SKM-1 (cell line): Measurements from ENCODE around the gene CCDC192.

Experiments used
- DNase-seq: peaks from one replicate; lab custom pipeline; 2025; ENCODE audit not compliant: unreplicated experiment; lab: John Stamatoyannopoulos, UW

CCDC192 gene

DNA sequence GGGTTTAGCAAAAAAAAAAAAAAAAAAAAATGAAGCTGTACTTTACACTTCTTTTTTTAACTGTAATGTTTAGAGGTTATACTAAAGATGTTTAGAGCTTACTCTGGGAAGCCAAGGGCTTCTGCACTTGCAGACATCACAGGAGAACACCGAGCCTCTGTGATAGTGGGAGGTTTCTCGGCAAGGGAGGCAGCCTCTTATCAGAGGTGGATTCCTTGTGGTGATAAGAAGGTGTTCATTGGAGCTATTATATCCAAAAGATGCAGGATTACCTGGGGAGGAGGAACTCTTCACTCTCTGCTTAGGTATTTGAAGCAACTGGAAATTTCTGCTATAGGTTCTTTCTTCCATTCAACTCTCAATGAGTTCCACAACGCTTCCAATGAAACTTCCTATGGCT, 209.2 kb downstream of the CCDC192 start:
- DNase-seq = no peak

DNA sequence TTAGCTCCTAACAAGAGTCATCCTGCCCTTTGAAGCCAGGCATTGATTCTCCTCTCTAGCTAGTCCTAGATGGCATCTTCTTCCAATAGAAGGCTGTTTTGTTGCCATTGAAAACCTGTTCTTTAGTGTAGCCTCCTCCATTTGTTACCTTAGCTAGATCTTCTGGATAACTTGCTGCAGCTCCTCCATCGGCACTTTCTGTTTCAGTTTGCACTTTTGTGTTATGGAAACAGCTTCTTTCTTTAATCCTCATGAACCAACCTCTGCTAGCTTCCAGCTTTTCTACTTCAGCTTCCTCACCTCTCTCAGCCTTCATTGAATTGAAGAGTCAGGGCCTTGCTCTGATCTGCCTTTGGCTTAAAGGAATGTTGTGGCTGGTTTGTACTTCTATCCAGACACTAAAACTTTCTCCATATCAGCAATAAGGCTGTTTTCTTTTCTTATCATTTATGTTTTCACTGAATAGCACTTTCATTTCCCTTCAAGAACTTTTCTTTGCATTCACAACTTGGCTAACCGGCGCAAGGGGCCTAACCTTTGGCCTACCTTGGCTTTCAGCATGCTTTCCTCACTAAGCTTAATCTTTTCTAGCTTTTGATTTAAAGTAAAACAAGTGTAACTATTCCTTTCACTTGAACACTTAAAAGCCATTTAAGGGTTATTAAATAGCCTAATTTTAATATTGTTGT, 213.8 kb downstream of the CCDC192 start:
- DNase-seq = no peak

- no peak for DNase-seq
Observed at GRCh38 chr5:127919006-127919796, 216.0 kb downstream of the CCDC192 start.

DNA sequence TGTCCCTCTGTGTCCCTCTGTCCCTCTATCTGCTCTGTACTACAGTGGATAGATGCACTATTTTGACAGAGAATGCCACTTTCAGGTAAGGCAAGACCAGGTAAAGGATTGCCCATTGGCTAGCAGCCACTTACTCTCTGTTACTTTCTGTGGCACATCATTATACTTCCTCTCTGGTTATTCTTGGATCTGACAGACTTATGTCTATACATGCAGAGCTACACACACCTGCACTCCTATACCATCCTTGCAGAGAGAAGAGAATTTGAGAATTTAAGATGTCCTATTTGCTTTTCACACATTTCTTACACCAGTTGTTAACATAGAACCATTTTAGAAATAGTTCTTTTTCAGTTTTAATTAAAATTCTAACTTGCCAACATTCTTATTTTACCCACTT, 216.6 kb downstream of the CCDC192 start:
- no peak for DNase-seq

DNA sequence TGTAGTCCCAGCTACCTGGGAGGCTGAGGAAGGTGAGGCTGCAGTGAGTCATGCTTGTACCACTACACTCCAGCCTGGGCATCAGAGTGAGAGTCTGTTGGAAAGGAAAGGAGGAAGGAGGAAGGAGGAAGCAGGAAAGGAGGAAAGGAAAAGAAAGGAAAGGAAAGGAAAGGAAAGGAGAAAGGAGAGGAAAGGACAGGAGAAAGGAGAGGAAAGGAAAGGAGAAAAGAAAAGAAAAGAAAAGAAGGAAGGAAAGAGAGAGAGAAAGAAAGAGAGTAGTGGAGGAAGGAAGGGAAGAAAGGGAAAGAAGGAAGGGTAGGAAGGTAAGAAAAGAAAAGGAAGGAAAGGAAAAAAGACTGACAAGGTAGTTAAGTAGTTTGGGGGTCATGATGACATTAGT, 217.7 kb downstream of the CCDC192 start:
- DNase-seq = no peak

DNA sequence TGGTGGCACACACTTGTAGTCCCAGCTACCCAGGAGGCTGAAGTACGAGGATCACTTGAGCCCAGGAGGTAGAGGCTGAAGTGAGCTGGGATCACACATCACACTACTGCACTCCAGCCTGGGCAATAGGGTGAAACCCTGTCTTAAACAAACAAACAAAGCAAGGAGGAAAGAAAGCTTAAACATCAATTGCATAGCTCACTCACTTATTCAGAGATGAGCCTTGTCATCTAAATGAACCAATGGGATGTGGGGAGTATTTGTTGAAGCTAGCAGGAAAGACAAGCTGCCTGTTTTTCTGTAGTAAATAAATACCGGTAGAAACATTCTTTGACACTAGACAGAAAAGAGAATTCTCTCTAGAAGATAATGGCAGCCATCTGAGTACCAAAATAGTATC, 219.4 kb downstream of the CCDC192 start:
- no peak for DNase-seq

GRCh38 chr5:127923804-127924570, 220.8 kb downstream of the CCDC192 start:
- no peak for DNase-seq

DNA sequence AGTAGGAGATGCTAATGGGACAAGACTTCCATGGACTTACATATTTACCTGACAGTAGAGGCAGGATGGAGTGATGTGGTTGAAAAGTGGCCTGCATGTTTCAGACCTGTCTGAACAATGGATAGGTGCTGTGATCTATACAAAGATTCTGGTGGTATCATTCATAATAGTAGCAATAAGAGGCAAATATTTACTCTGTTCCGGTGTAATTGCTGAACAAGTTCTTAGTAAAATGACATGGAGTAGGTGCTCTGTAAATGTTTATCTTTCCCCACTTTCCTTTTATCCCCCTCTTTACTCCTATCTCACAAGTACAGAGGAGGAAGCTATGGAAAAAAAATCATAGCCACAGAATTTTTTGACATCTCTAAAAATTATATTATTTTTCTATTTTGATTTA, 221.4 kb downstream of the CCDC192 start:
- DNase-seq = no peak

GRCh38 chr5:127925916-127926315, 222.7 kb downstream of the CCDC192 start:
- DNase-seq = no peak

DNA sequence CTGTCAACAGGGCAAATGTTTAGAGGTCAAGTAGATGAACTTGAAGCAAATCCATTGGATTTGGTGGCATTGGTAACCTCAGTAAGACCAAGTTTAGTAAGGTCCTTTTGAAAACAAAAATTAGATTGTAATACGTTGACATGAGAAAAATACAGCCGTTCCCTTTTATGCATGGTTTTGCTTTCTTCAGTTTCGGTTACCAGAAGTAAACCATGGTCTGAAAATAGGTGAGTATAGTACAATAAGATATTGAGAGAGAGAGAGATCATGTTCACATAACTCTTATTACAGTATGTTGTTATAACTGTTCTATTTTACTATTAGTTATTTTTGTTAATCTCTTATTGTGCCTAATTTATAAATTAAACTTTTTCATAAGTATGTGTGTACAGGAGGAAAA, 223.8 kb downstream of the CCDC192 start:
- DNase-seq = no peak

GRCh38 chr5:127928053-127928452, 224.9 kb downstream of the CCDC192 start:
- DNase-seq = no peak

GRCh38 chr5:127930311-127930710, 227.1 kb downstream of the CCDC192 start:
- DNase-seq = no peak

- DNase-seq = no peak
Observed at GRCh38 chr5:127931396-127931795, 228.2 kb downstream of the CCDC192 start.

- no peak for DNase-seq
Observed at GRCh38 chr5:127933348-127933747, 230.2 kb downstream of the CCDC192 start.

- DNase-seq = no peak
Observed at GRCh38 chr5:127934791-127935256, 231.6 kb downstream of the CCDC192 start.

DNA sequence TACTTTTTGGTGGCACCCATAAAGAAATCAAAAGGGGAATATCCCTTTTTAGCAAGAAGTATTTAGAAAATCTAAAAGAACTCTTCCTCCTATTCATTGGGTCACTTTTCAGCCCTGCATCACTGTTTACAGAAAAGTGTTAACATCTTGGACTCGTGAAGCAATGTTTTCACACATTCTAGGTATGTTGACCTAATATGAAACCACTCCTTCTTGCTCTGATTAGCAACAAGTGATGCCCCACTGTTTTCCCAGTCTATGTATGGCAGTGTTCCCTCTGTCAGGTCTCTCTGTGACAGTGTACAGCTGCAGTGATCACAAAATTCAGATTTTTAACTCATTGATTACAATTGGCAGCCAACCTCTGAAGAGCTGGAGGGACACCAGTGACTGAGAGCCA, 232.2 kb downstream of the CCDC192 start:
- no peak for DNase-seq

GRCh38 chr5:127936439-127936972, 233.3 kb downstream of the CCDC192 start:
- DNase-seq = no peak

- DNase-seq = no peak
Observed at GRCh38 chr5:127938746-127939145, 235.6 kb downstream of the CCDC192 start.

GRCh38 chr5:127940854-127941253, 237.7 kb downstream of the CCDC192 start:
- no peak for DNase-seq

GRCh38 chr5:127941646-127942045, 238.5 kb downstream of the CCDC192 start:
- DNase-seq = no peak

DNA sequence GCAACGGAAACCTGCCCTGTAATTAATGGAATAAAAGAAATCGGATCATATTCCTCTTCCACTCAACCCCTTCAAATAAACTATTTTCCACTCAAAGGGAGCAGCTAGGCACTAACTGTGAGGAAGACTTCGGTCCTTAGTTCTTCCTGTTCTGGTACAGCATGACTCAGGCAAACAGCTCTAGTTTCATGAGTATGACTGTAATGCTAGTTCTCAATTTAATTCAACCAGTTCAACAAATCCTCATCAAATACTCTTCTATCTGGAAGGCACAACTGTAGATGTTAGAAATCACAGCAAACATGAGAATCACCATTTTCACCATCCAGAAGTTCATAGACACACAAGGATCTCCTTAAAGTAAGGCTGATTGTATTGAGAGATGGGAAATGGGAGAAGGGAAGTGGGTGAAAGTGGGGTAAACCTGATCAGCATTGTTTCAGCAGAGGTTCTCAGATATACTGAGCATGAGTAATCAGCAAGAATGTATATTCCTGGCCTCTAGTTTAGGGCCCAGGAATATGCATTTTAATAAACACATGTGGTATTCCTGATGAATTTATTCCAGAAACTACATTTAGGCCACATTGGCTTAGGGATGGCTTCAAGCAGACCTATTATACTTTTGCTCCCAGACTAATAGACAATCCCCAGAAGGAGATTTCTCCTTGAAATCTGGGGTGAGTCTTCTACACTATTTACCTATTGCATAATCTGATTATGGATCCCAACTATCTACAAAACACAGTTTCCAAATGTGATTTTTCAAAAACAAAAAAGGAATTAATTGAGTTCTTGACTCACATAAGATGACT, 239.3 kb downstream of the CCDC192 start:
- DNase-seq = no peak
